Ureter (tissue), 1 donor: ENCODE results near the gene RBKS. TPM values are rescaled to one million over a fixed set of nuclear protein-coding genes. Genes with fewer than 3 reads are reported as not detected.

Source experiments
- DNase-seq: peaks from one replicate; pipeline ENCODE4 v3.0.0-alpha.2; 2020; ENCODE audit warnings: low spot score
- total RNA-seq: library from RNA; stranded (reverse); gene quantifications from one replicate; pipeline ENCODE4 v1.2.4, GENCODE V29; 2023
- donor health status: DM: yes; HTN: yes; CAD: no.

Gene RBKS
- total RNA-seq, 1 donor from 2014 or later = 5.2 TPM

- no peak for DNase-seq
Measured at GRCh38 chr2:27831279-27832050, 58.7 kb downstream of the RBKS start.

GRCh38 chr2:27830656-27831055 is 59.5 kb downstream of the RBKS start:
- DNase-seq = no peak

- DNase-seq = no peak
Measured at GRCh38 chr2:27829791-27830190, 60.4 kb downstream of the RBKS start.

GRCh38 chr2:27828305-27828704 is 61.9 kb downstream of the RBKS start:
- DNase-seq = no peak

DNA sequence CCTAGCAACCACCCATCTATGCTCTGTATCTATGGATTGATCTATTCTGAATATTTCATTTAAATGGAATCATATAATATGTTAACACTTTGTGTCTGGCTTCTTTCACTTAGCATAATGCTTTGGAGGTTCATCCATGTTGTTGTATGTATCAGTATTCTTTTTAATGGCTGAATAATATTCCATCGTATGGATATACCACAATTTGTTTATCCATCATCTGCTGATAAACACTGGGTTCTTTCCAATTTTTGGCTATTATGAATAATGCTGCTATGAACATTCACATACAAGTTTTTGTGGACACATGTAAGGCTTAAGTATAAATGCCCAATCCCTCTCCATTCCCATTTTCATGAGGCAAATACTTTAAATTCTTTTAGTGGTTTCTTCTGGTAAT is 65.8 kb downstream of the RBKS start:
- no peak for DNase-seq

DNA sequence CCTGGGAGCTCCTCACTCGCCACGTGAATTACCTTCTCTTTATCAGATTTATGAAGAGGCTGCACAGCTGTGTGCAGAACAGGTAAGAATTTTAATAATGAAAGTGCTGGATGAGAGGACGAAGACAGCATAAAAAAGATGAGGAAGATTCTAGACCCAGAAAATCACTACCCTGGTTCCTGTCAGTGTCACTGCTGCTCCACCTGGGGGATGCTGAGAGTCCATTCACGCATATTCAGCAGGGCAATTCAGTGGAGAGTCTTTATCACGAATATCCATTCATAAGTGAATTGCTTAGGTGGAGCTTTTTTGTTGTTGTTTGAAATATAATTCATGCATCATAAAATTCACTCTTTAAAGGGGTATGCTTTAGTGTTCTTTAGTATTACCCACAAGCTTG is 66.6 kb downstream of the RBKS start:
- no peak for DNase-seq

DNA sequence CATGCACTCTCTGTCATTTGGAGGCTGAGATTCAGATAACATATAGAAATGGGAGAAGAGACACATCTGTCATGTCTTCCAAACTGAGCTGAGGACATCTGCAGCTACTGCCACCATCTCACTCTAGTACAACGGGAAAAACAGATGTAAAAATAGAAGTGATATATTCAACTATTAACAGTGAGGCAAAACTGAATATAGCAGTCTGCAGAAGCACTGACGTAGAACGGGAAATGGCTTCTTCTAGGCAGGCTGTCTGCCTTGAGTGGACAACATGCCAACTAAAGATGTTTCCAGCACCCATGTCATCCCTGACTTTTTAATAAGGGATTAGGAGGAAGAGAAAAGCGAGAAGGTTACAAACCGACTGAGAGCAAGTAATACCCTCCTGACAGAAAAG is 67.1 kb downstream of the RBKS start:
- no peak for DNase-seq

GRCh38 chr2:27822049-27822448 is 68.1 kb downstream of the RBKS start:
- DNase-seq = no peak

DNA sequence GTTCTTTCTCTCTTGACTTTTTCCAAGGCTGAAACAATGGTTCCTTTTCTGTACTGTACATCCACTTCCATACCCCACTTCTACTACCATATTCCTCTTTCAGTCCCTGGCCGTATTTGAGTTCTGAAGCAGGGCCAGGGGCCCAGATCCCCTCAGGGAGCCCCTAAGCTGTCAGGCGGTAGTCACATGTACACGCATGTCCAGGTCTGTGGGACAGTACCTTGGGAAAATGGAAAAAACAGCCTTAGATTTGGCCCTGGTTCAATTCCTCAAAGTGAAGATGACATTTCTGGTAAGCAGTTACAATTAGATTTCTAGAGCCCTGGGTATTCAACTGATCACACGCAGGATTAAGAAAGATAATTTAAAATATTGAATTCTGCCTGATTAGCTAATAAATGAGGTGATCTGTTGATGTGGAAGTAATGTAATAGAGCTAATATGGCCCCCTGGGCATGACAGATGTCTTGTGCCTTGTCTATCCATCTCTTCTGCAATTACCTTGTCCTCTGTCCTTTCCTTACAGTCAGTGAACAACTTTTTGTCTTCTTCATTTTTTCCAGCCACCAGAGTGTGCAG is 74.2 kb downstream of the RBKS start:
- no peak for DNase-seq

DNA sequence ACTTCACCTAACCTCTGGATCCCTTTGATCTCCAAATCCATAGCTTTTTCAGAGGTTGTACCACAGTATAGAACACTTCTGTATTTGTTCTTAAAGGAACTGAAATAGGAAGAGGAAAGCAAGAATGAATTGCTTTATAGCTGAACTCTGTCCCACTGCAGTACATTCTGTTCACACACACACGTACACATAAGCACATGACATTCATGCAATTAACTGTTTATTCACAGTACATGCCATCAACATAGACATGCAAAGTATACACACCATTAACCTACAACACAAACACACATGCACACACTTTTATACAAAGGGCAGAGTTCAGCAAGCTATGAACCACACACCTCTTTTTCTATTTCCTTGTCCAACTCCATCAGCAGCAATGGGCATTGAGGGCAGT is 75.4 kb downstream of the RBKS start:
- no peak for DNase-seq

DNA sequence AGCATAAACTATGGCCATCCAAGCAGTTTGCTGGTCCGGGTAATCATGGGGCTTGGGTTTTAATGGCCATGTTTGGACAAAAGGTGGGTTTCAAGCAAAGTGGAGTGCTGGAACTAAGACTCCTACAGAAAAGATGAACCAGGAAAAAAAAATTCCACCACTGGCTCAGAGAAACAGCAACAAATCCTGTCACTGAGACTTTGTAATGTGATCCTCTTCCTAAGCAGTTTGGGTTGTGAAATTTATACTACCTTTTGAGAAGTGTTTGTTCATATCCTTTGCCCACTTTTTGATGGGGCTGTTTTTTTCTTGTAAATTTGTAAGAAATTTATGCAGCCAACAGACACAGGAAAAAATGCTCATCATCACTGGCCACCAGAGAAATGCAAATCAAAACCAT is 78.4 kb downstream of the RBKS start:
- no peak for DNase-seq

DNA sequence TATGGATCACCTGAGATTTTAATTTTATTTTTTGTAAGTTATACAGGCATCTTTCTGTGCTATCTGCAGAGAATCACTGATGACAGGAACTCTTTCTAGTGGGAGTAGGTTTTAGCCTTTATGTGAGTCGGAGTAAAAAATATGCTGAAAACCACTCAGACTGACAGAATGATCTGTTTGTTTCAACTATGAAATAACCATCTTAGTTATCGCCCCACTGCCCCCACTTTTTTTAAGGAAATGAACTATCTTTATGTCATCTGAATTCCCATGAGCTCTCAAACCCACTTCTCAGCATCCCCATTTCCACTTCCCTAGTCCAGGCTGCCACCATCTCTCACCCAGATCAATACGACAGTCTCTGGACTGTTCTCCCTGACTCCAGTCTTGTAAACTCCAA is 79.7 kb downstream of the RBKS start:
- DNase-seq = no peak

DNA sequence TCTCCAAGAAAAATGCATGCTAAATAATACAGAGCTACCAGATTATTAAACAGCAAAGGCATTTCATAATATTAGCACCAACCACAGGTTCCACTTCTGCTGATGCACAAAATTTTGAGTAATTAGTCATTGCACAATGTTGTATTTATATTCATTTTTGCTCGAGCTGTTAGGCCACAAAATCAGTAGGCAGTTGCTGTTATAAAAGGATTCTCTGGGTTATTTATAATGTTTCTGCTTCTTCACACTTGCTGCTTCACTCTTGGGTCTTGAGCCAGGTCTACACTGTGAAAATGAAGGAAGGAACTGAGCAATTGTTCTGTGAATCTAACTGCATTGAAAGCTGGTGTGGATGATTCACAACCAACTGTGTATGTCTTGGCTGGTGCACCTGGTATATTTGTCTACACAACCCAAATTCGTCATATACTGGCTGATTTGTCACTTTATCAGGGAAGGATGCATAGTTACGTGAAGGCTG is 80.4 kb downstream of the RBKS start:
- no peak for DNase-seq

GRCh38 chr2:27808984-27809383 is 81.2 kb downstream of the RBKS start:
- no peak for DNase-seq

- no peak for DNase-seq
Measured at GRCh38 chr2:27808418-27808817, 81.8 kb downstream of the RBKS start.

DNA sequence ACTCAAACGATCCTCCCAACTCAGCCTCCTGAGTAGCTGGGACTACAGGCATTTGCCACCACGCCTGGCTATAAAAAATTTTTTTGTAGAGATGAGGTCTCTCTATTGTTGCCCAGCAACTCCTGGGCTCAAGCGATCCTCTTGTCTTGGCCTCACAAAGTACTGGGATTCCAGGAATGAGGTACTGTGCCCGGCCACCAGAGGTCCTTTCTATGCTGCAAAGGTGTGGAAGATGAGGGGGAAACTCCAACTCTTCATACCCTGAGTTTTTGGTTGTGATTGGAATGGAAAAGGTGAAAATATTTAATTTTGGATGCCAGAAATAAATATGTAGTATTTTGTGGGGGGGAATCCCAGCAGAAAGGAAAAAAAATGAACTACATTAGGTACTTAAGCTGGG is 82.7 kb downstream of the RBKS start:
- DNase-seq = no peak

DNA sequence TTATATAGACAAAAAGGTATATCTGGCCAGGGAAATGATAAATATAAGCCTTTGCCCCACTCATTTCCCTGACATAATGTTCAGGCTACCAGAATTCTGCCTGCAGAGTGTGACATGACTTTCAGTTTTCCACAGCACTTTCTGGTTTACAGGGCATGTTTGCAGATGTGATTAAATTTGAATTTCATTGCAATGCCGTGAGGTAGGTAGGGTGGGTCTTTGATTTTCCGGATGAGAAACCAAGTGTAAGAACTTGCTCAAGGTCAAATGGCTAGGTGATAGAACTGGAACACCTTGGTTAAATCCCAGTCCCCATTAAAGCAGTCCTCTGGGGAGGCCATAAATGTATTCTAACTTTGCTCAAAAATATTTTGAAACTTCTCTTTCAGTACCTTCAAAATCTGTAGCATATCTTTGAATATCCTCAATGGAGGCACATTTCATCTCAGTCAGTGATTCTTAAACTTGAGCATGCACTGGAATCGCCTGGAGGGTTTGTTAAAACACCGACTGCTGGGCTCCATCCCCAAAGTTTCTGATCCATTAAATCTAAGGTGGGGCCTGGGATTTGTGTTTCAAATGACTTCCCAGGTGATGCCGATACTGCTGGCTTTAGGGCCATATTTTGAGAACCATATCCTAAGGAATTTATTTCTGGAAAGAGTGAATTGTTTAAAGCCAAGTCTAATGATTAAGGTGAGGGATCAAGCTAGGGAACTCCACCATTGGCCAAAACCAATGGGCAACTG is 83.7 kb downstream of the RBKS start:
- DNase-seq = no peak

- no peak for DNase-seq
Measured at GRCh38 chr2:27805180-27805579, 85.0 kb downstream of the RBKS start.

GRCh38 chr2:27804146-27804545 is 86.0 kb downstream of the RBKS start:
- DNase-seq = no peak

DNA sequence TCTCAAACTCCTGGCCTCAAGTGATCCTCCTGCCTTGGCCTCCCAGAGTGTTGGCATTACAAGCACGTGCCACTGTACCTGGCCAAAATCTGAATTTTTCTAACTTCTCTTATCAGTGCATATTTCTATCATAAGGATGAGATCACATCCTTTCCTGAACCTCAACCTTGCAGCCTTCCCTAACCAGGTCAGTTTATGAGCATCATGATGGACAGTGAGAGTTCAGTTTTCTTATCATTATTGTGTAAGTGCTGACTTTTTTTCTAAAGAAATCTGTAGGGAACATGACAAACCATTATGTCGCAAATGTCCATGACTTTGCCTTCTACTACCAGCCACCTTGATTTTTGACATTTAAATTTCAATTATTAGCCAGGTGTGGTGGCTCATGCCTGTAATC is 87.1 kb downstream of the RBKS start:
- no peak for DNase-seq

DNA sequence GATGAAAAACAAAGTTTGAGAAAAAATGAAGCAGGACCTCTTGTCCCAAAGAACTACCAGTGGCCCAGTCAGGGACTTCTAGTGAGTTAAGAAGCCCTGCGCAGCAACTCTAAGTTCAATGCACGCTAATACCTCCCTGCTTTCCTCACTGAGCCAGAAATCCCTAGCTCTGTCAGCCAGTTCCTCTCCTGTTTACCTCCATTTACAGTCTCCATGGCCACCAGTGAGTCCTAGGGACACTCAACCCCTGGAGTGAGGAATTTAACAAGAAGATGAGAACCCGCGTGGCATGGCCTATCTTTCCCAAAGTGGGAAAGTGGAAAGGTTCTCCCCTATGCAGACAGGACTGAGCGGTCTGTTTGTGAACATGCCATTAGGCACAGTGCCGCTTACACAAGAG is 87.6 kb downstream of the RBKS start:
- DNase-seq = no peak

DNA sequence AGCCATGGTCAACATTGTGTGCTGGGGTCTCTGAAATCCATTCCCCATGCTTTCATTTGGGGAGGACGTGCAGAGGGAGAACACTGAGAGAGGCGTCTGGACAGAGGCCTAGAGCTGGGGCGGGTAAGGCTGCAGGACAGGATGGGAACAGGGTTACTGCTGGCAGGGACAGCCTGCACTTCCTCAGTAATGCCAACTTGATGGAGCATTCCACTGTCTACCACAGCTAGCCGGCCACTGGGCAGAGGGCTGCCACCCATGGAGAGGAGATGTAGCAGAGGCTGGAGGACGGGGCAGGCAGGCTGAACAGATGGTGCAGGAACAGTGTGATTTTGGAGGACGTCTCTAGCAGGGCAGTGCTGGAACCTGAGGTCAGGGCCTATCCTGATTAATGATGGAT is 89.3 kb downstream of the RBKS start:
- DNase-seq = no peak

GRCh38 chr2:27799646-27800010 is 90.6 kb downstream of the RBKS start:
- no peak for DNase-seq
